Gastrocnemius medialis (tissue), 4 donors: ENCODE data around the gene CDH5.

Experiments used
- CTCF ChIP-seq, 5 experiments: fragments of 450-650 bp in 3 of 5; fragments of 200-600 bp in 2 of 5; sonication (generic) in 2 of 5; IDR thresholded peaks in 4 of 5; conservative IDR thresholded peaks in 1 of 5; 1 replicate in 4 of 5; 2 replicates in 1 of 5; pipeline ENCODE4 v1.5.1; 2016 to 2019; ENCODE audit warnings: antibody characterized with exemption in 5 of 5, mild to moderate bottlenecking in 3 of 5, moderate library complexity in 3 of 5
- POLR2A ChIP-seq, 2 donors: fragments of 450-650 bp; IDR thresholded peaks; one replicate each; pipeline ENCODE4 v1.6.1; 2017; ENCODE audit warnings: antibody characterized with exemption in 2 of 2, mild to moderate bottlenecking in 2 of 2, moderate library complexity in 2 of 2

- TF ChIP-seq CTCF (IDR thresholded peaks at IDR 0.05 in 4 of 5, conservative IDR thresholded peaks at IDR 0.05 in 1 of 5) (no peak), POLR2A (IDR thresholded peaks at IDR 0.05) (no peak)
Measured at GRCh38 chr16:66354034-66354909, 12.2 kb upstream of the CDH5 start.
